Measurements from ENCODE around the gene DNAH17.

The DNAH17 gene

DNA sequence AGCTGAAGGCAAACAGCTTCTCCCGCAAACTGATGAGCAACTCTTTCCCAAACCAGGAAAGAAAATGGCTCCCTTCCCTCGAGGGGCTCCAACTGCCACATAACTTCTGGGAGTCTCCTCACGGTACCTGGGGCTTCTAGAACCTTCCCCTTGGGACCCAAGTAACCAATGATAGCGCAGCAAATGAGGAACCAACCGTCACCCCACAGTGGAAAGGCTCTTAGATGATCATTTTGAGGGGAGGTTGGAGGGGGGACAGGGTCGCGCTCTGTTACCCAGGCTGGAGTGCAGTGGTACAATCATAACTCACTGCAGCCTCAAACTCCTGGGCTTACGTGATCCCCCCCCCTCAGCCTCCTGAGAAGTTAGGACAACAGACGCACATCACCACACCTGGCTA lies at the start of gene DNAH17:
Gene DNAH17, minus strand, starts transcription at position 101 of the 400 bp plus-strand sequence. CDS start 2,339 bp downstream, outside the sequence.
- no peak for DNase-seq

DNA sequence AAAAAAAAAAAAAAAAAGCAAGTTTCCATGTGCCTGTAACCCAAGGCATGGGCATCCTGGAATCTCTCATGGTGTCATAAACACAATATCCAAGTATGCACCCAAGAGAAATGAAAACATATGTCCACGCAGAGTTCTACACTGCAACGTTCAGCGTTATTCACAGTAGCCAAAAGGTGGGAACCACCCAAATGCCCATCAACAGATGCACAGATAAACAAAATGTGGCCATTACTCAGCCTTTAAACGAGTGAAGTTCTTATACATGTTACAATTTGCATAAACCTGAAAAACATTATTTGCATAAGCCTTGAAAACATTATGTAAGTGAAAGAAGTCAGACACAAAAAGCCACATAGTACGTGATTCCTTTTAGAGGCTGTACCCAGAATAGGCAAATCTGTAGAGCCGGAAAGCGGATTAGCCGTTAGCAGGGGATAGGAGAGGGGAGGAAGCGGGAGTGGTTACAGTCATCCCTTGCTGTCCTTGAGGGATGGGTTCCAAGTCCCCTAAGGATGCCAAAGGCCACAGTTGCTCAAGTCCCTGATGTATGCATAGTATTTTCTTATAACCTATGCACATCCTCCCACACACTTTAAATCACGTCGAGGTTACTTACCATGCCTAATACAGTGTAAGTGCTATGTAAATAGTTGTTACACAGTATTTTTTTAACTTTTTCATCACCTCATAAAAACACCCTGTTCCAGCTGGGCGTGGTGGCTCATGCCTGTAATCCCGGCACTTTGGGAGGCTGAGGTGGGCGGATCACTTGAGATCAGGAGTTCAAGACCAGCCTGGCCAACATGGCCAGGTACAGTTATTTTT lies 47.3 kb upstream of the DNAH17 start:
- DNase-seq: no peak

DNA sequence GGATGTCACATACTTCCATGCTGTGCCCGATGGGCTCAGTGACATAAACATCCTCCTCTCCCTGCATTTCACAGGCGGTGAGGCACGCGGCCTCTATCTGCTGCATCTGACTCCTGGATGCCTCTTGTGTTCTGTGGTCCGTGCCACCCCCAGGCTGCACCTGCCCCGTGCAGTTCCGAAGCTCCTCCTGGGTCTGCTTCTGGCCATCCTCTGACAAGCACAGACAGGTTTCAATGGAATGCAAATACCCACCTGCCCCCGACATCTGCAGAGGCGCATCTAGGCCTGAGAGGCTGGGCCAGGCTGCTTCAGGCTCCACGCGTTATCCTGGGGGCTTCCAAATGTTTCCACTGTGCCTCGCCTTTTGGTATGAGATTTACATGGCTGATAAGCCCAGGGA lies 46.3 kb upstream of the DNAH17 start:
- DNase-seq: no peak

DNA sequence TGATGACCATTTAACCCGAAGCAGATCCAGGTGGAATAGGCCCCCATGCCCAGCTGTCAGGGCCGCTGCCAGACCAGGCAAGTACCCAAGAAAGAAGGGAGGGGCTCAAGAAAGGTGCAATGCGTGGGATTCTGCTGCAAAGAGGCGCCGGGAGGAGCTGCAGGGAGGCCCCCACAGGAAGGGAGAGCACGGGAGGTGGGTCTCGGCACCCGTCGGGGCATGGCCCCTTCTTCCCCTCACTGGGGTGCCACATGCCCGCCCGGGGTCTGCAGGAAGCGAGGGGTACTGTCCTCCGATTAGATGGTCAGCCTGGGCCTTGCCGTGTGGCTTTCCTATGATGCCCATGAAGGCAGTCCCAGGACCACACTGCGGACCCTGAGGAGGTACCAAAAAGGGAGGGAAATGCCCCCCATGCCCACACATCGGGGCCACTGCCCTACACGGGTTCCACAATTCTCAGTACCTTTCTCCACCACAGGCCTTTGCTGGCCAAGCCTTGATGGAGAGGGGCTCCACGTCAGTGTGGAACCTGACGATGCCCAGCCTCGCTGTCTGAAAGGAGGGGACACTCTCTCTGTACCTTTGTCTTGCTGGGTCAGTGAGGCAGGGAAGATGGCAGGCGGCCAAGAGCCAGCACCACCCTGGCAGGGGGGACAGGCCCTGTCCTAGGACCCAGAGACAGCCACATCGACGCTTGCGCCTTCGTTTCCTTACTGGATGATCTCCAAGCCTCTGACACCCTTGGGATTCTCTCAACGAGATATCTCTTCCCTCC lies 45.5 kb upstream of the DNAH17 start:
- DNase-seq: no peak

- DNase-seq: no peak
Measured at GRCh38 chr17:78621720-78622490, 44.7 kb upstream of the DNAH17 start.

DNA sequence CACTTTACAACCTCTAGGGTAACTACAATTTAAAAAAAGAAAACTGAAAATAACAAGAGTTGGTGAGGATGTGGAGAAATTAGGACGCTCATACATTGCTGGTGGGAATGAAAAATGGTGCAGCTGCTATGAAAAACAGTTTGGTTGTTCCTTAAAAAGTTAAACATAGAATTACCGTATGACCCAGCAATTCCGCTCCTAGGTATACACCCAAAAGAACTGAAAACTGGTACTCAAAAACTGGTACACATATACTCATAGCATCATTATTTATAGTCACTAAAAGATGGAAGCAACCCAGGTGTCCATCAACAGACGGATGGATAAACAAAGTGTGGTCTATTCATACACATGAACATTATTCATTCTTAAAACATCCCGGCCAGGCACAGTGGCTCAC lies 42.9 kb upstream of the DNAH17 start:
- no peak for DNase-seq

GRCh38 chr17:78619334-78619733 lies 42.1 kb upstream of the DNAH17 start:
- no peak for DNase-seq

GRCh38 chr17:78618264-78619066 lies 41.3 kb upstream of the DNAH17 start:
- no peak for DNase-seq

GRCh38 chr17:78617511-78618061 lies 40.4 kb upstream of the DNAH17 start:
- DNase-seq: no peak

DNA sequence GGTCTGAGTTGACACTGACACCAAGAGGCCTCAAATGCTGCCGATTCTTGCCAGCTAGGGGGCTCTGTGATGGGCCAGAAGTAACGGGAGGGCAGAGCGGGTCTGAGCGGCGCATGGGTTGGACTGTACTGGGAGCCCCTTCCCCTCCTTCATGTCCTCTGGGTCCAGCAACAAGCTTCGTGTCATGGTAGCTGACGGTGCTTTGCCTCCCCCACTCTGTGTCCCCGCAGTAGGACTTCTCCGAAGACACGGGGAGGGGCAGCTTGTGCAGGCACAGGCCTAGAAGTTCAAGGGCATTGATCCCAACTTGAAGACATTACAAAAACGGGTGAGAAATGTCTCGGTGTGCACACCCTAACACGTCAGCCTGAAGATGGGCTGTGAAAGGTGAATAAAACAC lies 39.8 kb upstream of the DNAH17 start:
- DNase-seq: no peak

DNA sequence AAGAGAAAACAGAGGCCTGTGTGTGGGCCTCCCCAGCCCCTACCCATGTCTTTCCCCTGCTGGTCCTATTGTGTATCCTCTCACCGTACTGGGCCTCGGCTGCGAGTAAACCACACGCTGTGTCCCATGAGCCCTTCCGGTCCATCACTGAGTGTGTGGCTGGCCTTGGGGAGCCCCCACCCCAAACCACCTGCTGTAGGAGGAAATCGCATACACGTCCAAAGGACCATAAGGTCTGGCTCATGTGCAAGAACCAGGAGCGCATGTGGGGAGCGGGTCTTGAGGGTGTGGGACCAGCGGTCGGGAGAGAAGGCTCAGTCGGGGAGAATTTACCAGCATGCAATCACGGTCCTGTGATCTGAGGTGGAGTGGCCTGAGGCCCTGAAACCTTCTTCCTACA lies 38.4 kb upstream of the DNAH17 start:
- DNase-seq: no peak

DNA sequence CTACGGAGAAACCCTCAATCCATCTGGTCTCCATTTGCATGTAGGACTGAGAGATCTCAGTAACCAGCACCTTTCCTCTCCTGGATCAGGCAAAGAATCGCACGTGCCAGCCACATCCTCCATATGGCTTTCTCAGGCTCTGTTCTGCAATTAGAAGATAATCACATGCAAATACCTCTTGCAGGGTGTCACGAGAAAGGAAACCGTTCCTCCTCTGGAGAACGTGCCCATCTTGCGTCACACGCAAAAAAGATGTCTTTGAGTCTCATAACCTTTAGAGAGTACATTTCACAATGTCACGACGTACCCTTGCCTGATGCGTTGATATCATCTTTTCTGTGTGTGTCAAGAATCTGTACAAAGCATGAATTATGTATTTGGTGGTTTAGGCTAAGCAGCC lies 36.2 kb upstream of the DNAH17 start:
- DNase-seq: no peak

GRCh38 chr17:78611607-78612006 lies 34.4 kb upstream of the DNAH17 start:
- no peak for DNase-seq

DNA sequence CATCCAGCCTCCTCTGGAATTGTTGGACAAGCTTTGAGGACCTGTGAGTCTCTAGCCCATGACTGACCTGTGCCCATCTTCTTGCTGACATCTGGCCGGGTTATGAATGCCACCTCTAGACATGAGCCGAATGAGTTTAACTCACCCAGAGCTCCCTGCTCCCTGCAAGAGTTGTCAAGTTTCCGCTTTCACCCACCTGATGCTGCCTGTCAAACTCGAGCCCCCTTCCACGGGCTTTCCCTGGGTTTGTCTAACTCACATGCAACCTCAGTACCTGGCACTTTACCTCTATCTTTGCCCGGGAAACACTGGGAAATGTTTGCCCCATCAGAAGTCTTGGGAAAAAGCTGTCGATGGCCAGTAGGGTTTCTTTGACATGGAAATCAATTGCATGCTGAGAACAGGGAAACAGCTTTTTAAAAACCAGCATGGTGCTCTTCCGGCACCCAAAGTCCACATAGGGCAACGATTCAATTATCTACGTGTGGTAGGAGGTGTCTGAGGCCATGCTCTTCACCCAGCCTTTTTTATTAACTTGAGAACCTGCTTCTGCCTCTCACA lies 33.8 kb upstream of the DNAH17 start:
- DNase-seq: no peak

DNA sequence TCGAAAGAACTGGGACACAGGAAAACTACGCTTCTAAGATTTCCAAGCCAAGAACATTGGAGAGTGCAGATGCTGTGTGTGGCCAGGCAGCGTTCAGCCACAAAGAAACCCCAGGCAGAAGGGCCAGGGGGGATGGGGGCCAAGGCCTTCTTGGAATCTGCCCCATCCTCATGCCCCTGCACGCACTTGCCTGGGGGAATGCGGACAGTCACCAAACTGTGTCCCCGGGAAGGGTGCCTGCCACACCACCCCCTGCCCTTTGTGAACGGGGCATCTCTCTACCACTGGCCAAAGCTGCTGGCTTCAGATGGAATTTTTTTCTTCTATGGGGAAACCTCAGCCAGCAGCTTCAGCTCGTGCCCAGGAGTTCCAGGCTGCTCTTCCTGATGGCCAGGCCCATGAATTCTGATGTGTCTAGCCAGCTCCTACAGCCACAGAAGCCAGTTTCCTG lies 32.0 kb upstream of the DNAH17 start:
- DNase-seq: no peak

DNA sequence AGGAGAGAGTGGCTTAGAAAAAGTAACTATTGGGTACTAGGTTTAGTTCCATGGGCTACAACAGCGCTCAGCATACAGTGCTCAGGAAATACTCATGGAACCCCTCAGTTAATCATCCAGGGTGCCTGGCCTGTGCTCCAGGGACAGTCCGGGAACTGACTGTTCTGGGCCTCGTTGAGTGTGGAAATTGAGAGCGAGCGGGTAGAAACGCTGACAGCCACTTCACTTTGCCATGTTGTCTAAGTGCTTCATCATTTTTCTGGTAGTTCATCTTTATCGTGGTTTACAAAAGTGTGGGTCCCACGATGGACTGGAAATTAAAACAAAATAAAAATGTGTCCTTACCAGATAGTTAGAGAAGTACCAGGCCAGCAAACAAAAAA lies 31.6 kb upstream of the DNAH17 start:
- DNase-seq: no peak

DNA sequence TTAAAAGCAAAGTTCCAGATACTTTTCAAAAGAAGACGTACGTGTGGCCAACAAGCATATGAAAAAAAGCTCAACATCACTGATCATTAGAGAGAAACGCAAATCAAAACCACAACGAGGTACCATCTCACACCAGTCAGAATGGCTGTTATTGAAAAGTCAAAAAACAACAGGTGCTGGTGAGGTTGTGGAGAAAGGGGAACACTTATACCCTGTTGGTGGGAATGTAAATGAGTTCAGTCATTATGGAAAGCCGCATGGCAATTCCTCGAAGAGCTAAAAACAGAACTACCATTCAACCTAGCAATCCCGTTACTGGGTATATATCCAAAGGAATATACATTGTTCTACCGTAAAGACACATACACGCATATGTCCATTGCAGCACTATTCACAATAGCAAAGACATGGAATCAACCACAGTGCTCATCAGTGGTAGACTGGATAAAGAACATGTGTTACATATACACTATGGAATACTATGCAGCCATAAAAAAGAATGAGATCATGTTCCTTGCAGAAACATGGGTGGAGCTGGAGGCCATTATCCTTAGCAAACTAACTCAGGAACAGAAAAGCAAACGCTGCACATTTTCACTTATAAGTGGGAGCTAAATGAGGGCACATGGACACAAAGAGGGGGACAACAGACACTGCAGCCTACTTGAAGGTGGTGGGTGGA lies 31.1 kb upstream of the DNAH17 start:
- DNase-seq: no peak

- no peak for DNase-seq
Measured at GRCh38 chr17:78607038-78607437, 29.8 kb upstream of the DNAH17 start.

DNA sequence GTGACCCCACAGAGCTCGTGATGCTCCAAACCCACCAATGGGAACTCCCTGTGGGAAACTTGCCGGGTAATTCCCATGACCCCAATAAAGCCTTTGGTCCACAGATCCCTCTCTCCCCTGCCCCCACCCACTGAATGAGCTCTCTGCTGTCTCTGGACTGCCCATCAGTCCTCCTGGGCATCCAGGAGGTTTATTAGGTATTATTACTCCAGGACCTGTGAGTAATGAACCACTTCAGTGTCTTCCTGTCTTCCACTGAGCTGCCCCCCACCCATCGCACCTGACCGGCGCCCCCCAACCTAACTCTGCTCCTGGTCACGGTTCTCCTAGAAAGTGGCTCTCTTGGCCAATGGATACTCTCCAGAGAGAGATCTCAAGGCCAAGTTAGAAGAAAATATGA lies 28.7 kb upstream of the DNAH17 start:
- no peak for DNase-seq

- DNase-seq: no peak
Measured at GRCh38 chr17:78605429-78605828, 28.2 kb upstream of the DNAH17 start.

DNA sequence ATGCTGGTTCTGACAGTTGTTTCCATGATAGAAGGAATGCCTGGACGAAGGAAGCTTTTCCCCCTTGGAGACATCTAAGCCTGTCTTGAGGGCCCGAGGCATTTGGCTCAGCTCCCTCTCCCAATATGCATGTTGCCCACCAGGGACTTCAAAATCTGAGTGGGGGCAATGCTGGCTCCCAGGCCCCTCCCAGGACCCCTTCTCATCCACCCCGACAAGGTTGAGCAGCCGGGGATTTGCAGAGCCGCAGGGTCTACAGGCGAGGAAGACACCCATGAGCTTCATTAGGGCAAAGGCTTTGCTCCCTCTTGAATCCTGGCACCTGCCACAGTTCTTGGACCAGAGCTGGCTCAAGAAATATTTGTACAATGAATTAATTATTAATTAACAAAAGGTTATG lies 25.1 kb upstream of the DNAH17 start:
- DNase-seq: no peak

All from NCI-H1436 (cell line).